ENCODE data around the gene SPEF1.

- TF ChIP-seq MAX (IDR thresholded peaks at IDR 0.05) (peak; percentile 94), RAD21 (IDR thresholded peaks at IDR 0.05; ENCODE audit: low read depth) (no peak), TEAD4 (IDR thresholded peaks at IDR 0.05) (no peak), YY1 (IDR thresholded peaks at IDR 0.05; ENCODE audit: low read depth) (no peak), EP300 (IDR thresholded peaks at IDR 0.05; ENCODE audit: borderline replicate concordance) (no peak), REST (IDR thresholded peaks at IDR 0.05; ENCODE audit: low read depth) (no peak)
Observed at GRCh38 chr20:3767427-3768341, 13.6 kb downstream of the SPEF1 start, which contains the start of gene ADISSP.

Measured in Ishikawa (cell line).